ENCODE results near the gene BRAP. TPM values are rescaled to one million over a fixed set of nuclear protein-coding genes. Genes with fewer than 3 reads are reported as not detected.

BRAP gene
- total and polyA plus RNA-seq, 10 of the 15 experiments (the other 5 are each of a cell fraction or from before 2014, with no cell fraction given) = 2.3 to 28.2 (median 17.8) TPM

DNA sequence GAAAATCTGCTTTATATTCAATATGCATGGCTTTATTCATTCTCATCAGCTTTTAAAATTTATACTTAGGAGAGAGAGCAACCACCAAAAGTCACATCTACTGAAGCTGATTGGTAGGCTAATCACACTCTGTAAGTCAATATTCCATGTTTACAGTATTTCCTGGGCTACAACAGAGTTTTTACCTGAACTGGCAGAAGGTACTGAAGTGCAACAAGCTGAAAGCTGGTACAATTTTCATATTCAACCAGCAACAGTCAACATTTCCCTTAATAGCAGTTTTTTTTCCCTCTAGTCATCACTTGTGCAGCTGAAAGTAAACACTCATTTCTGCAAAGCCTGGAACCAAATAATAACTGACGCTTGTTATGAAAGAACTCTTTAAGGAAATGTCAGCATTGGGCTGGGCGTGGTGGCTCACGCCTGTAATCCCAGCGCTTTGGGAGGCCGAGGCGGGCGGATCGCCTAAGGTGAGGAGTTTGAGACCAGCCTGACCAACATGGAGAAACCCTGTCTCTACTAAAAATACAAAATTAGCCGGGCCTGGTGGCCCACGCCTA is 12.9 kb downstream of the BRAP start:
- Histone ChIP-seq H3K4me1 (ENCODE audit: control insufficient read depth, insufficient read depth, low read length) (no peaks in the 10 kb centered on the region), H2AFZ (ENCODE audit: control insufficient read depth, low read depth, low read length) (no peak overlapping the region), H3K4me3 (no peak overlapping the region), H3K9me3 (replicated peaks; ENCODE audit: control insufficient read depth, insufficient read depth, low read length) (no peaks in the 10 kb centered on the region), H3K9ac (ENCODE audit: control insufficient read depth, insufficient read depth, low read length) (no peak overlapping the region), H3K4me2 (ENCODE audit: control insufficient read depth, insufficient read depth) (no peak overlapping the region), H4K20me1 (ENCODE audit: control insufficient read depth, insufficient read depth) (no peaks in the 10 kb centered on the region), H3K36me3 (ENCODE audit: control insufficient read depth in 2 of 2, insufficient read depth in 2 of 2, low read length in 1 of 2) (peaks cover 4 to 23% of the 10 kb centered on the region in 2 experiments; a peak in 3 of 4 replicates), H3K79me2 (ENCODE audit: control insufficient read depth, insufficient read depth, low read length) (no peaks in the 10 kb centered on the region), H3K27ac (ENCODE audit: control insufficient read depth, insufficient read depth) (no peak overlapping the region), H3K27me3 (replicated peaks in 1 of 2; ENCODE audit: control insufficient read depth in 2 of 2, insufficient read depth in 2 of 2, low read length in 1 of 2) (no peaks in the 10 kb centered on the region)
- intact Hi-C loops (cut with micrococcal nuclease; ENCODE audit: unreplicated experiment) = loop anchor here (10.0 kb wide), 2 partner anchors 128 to 338 kb away; no protein-coding TSS in a partner anchor
- 93% methylated on average over 10 of the region's 10 CpGs for WGBS (ENCODE audit: insufficient coverage, insufficient replicate concordance, low lambda C conversion rate, missing lambda C conversion rate)
- in situ Hi-C loops (cut with MboI) = no loop called here
- ATAC-seq = no peak
- TF ChIP-seq NR2C2 (IDR thresholded peaks at IDR 0.05; ENCODE audit: borderline replicate concordance, control insufficient read depth, insufficient read length, low read depth) = no peak
- TF ChIP-seq MYC (IDR thresholded peaks at IDR 0.05; ENCODE audit: insufficient read depth, insufficient read length, insufficient replicate concordance, low read length, severe bottlenecking) = no peak
- TF ChIP-seq, protein P1, sequence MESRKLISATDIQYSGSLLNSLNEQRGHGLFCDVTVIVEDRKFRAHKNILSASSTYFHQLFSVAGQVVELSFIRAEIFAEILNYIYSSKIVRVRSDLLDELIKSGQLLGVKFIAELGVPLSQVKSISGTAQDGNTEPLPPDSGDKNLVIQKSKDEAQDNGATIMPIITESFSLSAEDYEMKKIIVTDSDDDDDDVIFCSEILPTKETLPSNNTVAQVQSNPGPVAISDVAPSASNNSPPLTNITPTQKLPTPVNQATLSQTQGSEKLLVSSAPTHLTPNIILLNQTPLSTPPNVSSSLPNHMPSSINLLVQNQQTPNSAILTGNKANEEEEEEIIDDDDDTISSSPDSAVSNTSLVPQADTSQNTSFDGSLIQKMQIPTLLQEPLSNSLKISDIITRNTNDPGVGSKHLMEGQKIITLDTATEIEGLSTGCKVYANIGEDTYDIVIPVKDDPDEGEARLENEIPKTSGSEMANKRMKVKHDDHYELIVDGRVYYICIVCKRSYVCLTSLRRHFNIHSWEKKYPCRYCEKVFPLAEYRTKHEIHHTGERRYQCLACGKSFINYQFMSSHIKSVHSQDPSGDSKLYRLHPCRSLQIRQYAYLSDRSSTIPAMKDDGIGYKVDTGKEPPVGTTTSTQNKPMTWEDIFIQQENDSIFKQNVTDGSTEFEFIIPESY (IDR thresholded peaks at IDR 0.05) = no peak
- no peak for TF ChIP-seq POLR2A (IDR thresholded peaks at IDR 0.05; ENCODE audit: low read depth, low read length)
- no peak for TF ChIP-seq ELK1 (IDR thresholded peaks at IDR 0.05; ENCODE audit: low read depth, low read length)
- no peak for TF ChIP-seq PKNOX1 (IDR thresholded peaks at IDR 0.05)
- TF ChIP-seq BACH1 (IDR thresholded peaks at IDR 0.05; ENCODE audit: borderline replicate concordance) = no peak
- TF ChIP-seq SRF (IDR thresholded peaks at IDR 0.05; ENCODE audit: low read depth in 2 of 2, low read length in 2 of 2) = no peak
- TF ChIP-seq, protein P2, sequence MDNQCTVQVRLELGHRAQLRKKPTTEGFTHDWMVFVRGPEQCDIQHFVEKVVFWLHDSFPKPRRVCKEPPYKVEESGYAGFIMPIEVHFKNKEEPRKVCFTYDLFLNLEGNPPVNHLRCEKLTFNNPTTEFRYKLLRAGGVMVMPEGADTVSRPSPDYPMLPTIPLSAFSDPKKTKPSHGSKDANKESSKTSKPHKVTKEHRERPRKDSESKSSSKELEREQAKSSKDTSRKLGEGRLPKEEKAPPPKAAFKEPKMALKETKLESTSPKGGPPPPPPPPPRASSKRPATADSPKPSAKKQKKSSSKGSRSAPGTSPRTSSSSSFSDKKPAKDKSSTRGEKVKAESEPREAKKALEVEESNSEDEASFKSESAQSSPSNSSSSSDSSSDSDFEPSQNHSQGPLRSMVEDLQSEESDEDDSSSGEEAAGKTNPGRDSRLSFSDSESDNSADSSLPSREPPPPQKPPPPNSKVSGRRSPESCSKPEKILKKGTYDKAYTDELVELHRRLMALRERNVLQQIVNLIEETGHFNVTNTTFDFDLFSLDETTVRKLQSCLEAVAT (IDR thresholded peaks at IDR 0.05) = no peak
- TF ChIP-seq POLR2AphosphoS2 (IDR thresholded peaks at IDR 0.05; ENCODE audit: low read depth, low read length) = no peak
- TF ChIP-seq NKRF (conservative IDR thresholded peaks at IDR 0.05) = no peak
- no peak for TF ChIP-seq ZBED1 (IDR thresholded peaks at IDR 0.05; ENCODE audit: borderline replicate concordance)
- no peak for TF ChIP-seq WRNIP1 (IDR thresholded peaks at IDR 0.05; ENCODE audit: borderline replicate concordance, low read depth, low read length)
- POLR2A ChIA-PET = no interaction called here
- FAIRE-seq = no peak
- RAD21 ChIA-PET (ENCODE audit: unreplicated experiment) = interaction anchor here (1.3 to 2.0 kb wide), 3 partner anchors 140 to 276 kb away, joined by 4 to 13 read pairs (median 4); no protein-coding TSS in a partner anchor
- no peak for DNase-seq (ENCODE audit: low read depth, low spot score)
- CTCF ChIA-PET = interaction anchor here (0.8 to 3.3 kb wide), 9 partner anchors 9 to 342 kb away, joined by 3 to 19 read pairs (median 6); no protein-coding TSS in a partner anchor
- SMC1A ChIA-PET (ENCODE audit: uncharacterized antibody, unreplicated experiment) = interaction anchor here (0.6 to 1.6 kb wide), 4 partner anchors 20 to 145 kb away, joined by 3 to 4 read pairs (median 4); no protein-coding TSS in a partner anchor
- no TSS peak for BruUV-seq (replicated peaks)

All from GM12878 (cell line).